HL-60 (cell line): Measurements from ENCODE around the gene CISD2.

Source experiments
- DNase-seq, 2 experiments: peaks; one replicate each; pipeline ENCODE4 v3.0.0-alpha.2; 2010 to 2020; ENCODE audit warnings: low read depth in 1 of 2, low spot score in 1 of 2
- H3K27ac ChIP-seq: fragments of 250-450 bp; sonication (Bioruptor Pico); replicated peaks from 2 replicates; pipeline ENCODE4 v1.5.1; 2020; ENCODE audit warnings: mild to moderate bottlenecking, moderate library complexity
- H3K27me3 ChIP-seq: fragments of 250-450 bp; sonication (Bioruptor Pico); 2 replicates; pipeline ENCODE4 v1.5.1; 2021; ENCODE audit warnings: mild to moderate bottlenecking, moderate library complexity; ENCODE audit not compliant: insufficient read depth, poor library complexity, severe bottlenecking
- H3K4me3 ChIP-seq: replicated peaks from 2 replicates; pipeline ENCODE4 v1.5.1; 2011; ENCODE audit warnings: mild to moderate bottlenecking, control low read depth, low read length; ENCODE audit not compliant: insufficient read depth
- CTCF ChIP-seq: IDR thresholded peaks from one replicate; pipeline ENCODE4 v1.5.1; 2011; ENCODE audit warnings: low read length, control low read depth, inconsistent platforms; ENCODE audit not compliant: insufficient read depth
- GABPA ChIP-seq: IDR thresholded peaks from 2 replicates; pipeline ENCODE4 v1.6.1; 2012; ENCODE audit warnings: low read depth
- POLR2AphosphoS5 ChIP-seq: IDR thresholded peaks from 2 replicates; pipeline ENCODE4 v1.6.1; 2012; ENCODE audit warnings: low read depth
- REST ChIP-seq: IDR thresholded peaks from 2 replicates; pipeline ENCODE4 v1.6.1; 2012; ENCODE audit warnings: low read depth; ENCODE audit not compliant: insufficient replicate concordance
- SPI1 ChIP-seq: IDR thresholded peaks from 2 replicates; pipeline ENCODE4 v1.6.1; 2012; ENCODE audit warnings: low read depth, mild to moderate bottlenecking, borderline replicate concordance

The CISD2 gene

GRCh38 chr4:102836596-102836995 is 32.2 kb upstream of the CISD2 start:
- no peak overlapping the region for H3K27ac ChIP-seq
- TF ChIP-seq REST, result no peak
- TF ChIP-seq POLR2AphosphoS5, result no peak
- no peak for TF ChIP-seq SPI1
- TF ChIP-seq CTCF, result no peak
- no peak for TF ChIP-seq GABPA
- H3K27me3 ChIP-seq, result no peaks in the 10 kb centered on the region
- no peak for DNase-seq
- no peak overlapping the region for H3K4me3 ChIP-seq

- no peak for DNase-seq
- TF ChIP-seq REST (no peak), POLR2AphosphoS5 (no peak), CTCF (no peak), SPI1 (no peak), GABPA (no peak)
- H3K27ac ChIP-seq, result no peak overlapping the region
- no peaks in the 10 kb centered on the region for H3K27me3 ChIP-seq
- H3K4me3 ChIP-seq, result no peak overlapping the region
Measured at GRCh38 chr4:102842367-102842766, 26.4 kb upstream of the CISD2 start.

GRCh38 chr4:102843273-102843672 is 25.5 kb upstream of the CISD2 start:
- TF ChIP-seq SPI1, result no peak
- TF ChIP-seq POLR2AphosphoS5, result no peak
- TF ChIP-seq REST, result no peak
- TF ChIP-seq GABPA, result no peak
- TF ChIP-seq CTCF, result no peak
- Histone ChIP-seq H3K4me3 (no peak overlapping the region), H3K27me3 (no peaks in the 10 kb centered on the region), H3K27ac (no peak overlapping the region)
- DNase-seq, result no peak
